ENCODE results near the gene RAPGEF6.

DNA sequence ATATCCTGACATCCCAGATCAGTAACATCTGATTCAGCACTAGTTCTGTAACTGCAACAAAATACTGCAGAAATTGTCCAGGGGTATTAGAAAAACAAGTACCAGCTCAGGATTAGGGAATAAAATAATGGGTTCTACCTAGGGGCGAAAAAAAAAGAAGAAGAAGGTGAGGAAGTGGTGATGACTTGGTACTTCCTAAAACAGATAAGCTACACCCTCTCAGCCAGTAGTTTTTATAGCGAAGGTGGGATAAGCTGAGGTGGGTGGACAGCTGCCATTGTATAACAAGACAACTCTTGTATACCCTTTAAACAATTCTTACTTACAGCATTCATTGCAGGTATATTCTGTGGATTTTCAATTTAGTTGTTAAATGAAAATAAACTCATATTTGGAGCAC lies 19.1 kb downstream of the RAPGEF6 start:
- TF ChIP-seq GATA2 (IDR thresholded peaks at IDR 0.05; ENCODE audit: low read depth, low read length) = no peak
- TF ChIP-seq GATA3 (IDR thresholded peaks at IDR 0.05; ENCODE audit: low read depth, low read length) = no peak
